Muscle layer of duodenum (tissue), 2 donors: Measurements from ENCODE around the gene MMP7.

Experiments
- H3K27ac ChIP-seq: one replicate; pipeline ENCODE4 v1.7.0; 2013; ENCODE audit warnings: mild to moderate bottlenecking, low read length
- H3K27me3 ChIP-seq: one replicate; pipeline ENCODE4 v1.7.0; 2013; ENCODE audit warnings: low read depth, mild to moderate bottlenecking, control low read depth, low read length
- H3K36me3 ChIP-seq, 2 donors: one replicate each; pipeline ENCODE4 v1.7.0; 2013; ENCODE audit warnings: low read length in 2 of 2, control low read depth in 1 of 2, mild to moderate bottlenecking in 1 of 2; ENCODE audit not compliant: insufficient read depth in 2 of 2, control insufficient read depth in 1 of 2
- H3K4me1 ChIP-seq, 2 donors: one replicate each; pipeline ENCODE4 v1.7.0; 2013; ENCODE audit warnings: low read length in 2 of 2, mild to moderate bottlenecking in 2 of 2, control low read depth in 1 of 2, moderate library complexity in 1 of 2; ENCODE audit not compliant: insufficient read depth in 2 of 2, control insufficient read depth in 1 of 2
- H3K4me3 ChIP-seq, 2 donors: one replicate each; pipeline ENCODE4 v1.7.0; 2013; ENCODE audit warnings: low read length in 2 of 2, low read depth in 1 of 2, mild to moderate bottlenecking in 1 of 2
- H3K9me3 ChIP-seq, 2 donors: one replicate each; pipeline ENCODE4 v1.7.0; 2013; ENCODE audit warnings: low read length in 2 of 2, control low read depth in 1 of 2, mild to moderate bottlenecking in 1 of 2; ENCODE audit not compliant: control insufficient read depth in 1 of 2
- donor health status: healthy.

Gene MMP7

DNA sequence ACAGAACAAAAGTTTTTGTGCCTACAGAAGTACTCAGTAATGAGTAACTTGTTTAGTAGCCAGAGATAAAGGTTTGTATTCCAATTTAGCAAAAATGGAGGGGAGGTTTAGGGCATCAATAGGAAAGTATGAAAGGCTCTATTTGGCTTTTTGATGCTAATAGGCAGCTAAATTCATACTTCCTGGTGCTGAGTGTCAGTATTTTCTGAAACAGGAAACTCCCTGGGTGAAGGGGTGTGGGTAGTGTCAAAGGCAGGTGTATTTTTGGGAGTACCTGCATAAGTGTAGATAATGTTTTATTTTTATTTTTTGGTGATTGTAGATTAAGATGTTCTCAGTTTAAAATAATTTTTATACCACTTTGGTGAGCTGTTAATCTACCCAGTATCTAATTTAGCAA lies 29.3 kb upstream of the MMP7 start:
- no peak overlapping the region for H3K27ac ChIP-seq
- no peak overlapping the region for H3K4me3 ChIP-seq
- H3K27me3 ChIP-seq = no peaks in the 10 kb centered on the region
- H3K9me3 ChIP-seq = no peaks in the 10 kb centered on the region
- H3K4me1 ChIP-seq = no peaks in the 10 kb centered on the region
- no peaks in the 10 kb centered on the region for H3K36me3 ChIP-seq

DNA sequence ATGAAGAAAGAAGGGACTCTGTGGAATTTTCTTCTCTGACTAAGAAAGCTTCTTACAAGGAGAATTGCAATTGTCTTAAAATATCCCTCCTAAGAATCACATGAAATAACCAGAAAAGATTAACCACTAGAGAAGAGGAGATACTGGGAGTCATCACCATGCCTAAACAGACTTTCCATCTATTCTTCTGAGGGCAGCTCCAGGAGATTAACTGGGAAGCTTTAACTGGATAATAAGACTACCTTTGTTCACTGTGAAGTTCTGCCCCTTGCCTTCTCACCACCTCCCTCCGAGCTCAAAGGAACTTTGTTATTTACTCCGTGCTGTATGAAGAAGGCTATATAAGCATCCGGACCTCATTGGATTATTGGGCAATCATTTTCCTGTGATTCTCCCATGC lies 24.5 kb upstream of the MMP7 start:
- Histone ChIP-seq H3K4me1 (no peaks in the 10 kb centered on the region), H3K27me3 (no peaks in the 10 kb centered on the region), H3K9me3 (no peaks in the 10 kb centered on the region), H3K27ac (no peak overlapping the region), H3K4me3 (no peak overlapping the region), H3K36me3 (no peaks in the 10 kb centered on the region)

DNA sequence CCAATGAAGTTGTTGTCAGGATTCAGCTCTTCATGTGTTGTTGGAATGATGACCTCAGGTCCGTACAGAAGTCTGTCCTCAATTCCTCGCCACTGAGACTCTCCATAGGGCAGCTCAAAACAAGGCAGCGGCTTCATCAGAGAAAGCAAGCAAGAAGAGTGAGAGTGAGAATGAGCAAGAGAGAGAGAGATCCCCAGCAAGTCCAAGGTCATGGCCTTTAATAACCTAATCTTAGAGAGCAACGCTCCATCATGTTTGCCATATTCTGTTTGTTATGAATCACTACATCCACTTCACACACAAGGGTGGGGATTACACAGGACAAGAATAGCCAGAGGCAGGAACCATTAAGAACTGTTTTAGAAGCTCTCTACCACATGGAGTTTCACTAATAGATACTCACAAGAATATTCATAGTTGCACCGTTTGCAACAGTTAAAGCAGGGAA lies 23.3 kb upstream of the MMP7 start:
- H3K4me3 ChIP-seq = no peak overlapping the region
- no peaks in the 10 kb centered on the region for H3K9me3 ChIP-seq
- H3K36me3 ChIP-seq = no peaks in the 10 kb centered on the region
- no peaks in the 10 kb centered on the region for H3K27me3 ChIP-seq
- H3K27ac ChIP-seq = no peak overlapping the region
- H3K4me1 ChIP-seq = no peaks in the 10 kb centered on the region

DNA sequence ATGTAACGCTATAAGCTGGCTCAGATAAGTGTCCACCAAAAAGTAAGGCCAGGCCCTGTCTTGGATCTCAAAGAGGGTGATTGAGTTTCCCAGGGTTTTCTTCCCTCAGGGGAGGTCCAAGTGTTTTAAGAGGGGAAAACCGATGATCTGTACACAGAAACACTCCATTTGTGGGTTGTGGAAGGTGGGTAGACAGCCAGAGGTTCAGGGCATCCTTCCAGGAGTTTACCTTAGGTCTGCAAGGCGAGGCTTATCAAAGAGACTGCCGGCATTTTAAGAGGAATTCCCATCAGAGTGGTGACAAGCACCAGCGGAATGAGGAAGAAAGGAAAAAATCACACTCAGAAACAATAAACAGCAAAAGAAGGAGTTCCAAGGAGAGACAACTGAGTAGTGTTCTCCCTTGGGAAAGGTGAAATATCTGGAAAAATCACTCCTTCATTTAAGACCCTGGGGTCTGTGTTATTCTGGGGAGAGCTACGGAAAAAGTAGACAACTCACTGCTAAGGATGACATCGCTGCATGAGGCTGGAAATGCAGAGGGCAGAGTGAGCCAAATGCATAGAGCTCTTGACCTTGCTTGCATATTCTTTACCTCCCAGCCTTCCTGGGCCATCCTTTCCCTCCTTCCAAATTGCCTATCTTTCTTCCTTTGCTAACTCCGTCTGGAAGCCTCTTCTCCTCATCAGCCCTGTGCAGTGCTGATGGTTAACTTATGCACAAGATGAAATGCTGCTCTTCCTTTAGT lies 22.1 kb upstream of the MMP7 start:
- H3K27ac ChIP-seq = no peak overlapping the region
- no peaks in the 10 kb centered on the region for H3K9me3 ChIP-seq
- H3K27me3 ChIP-seq = no peaks in the 10 kb centered on the region
- no peaks in the 10 kb centered on the region for H3K36me3 ChIP-seq
- no peaks in the 10 kb centered on the region for H3K4me1 ChIP-seq
- no peak overlapping the region for H3K4me3 ChIP-seq

DNA sequence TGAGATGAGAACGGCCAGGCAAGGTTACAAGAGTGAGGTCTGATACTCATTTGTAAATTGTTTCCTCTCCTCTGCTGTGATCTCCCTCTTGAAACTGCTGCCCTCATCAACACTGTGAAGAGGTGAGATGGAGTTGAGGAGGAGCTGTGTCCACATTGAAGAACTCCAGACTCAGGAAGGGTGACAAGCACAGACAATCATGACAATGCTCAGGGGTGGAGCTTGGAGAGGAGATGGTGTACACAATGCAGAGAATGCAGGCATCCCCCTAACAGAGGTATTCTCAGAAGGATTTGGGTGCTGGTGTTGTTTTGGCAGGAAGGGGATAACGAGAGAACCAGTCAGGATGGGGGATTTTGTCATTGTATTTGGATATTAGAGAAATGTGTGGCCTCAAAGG lies 21.5 kb upstream of the MMP7 start:
- Histone ChIP-seq H3K4me3 (no peak overlapping the region), H3K4me1 (no peaks in the 10 kb centered on the region), H3K27ac (no peak overlapping the region), H3K36me3 (no peaks in the 10 kb centered on the region), H3K27me3 (no peaks in the 10 kb centered on the region), H3K9me3 (no peaks in the 10 kb centered on the region)

DNA sequence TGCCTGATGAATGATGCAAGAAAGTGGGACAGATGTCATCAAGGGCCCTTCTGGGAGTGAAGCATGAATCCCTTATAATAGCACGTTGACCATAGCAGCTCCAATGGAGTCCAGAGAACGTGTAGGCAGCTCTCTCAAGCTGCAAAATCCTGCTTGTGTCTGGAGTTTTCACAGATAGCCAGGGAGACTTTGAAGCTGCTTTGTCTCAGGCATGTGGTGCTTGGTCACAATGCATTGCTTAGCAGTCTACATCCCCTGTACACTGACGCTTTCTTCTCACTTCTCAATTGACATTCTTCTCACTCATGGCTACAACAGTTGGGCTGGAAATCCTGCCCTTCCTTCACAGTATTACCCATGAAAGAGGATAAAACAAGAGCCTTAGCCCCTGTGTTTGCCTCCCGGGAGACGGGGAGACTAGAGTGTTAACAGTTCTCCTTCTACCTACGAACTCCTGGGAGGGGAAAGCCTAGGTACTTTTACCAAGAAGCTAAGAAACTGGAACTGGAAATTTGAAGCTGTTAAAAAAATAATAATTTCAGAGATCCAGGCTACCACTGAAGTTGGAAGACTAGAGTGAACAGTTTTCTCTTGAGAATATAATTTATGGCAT lies 20.7 kb upstream of the MMP7 start:
- Histone ChIP-seq H3K4me3 (no peak overlapping the region), H3K9me3 (no peaks in the 10 kb centered on the region), H3K36me3 (no peaks in the 10 kb centered on the region), H3K4me1 (no peaks in the 10 kb centered on the region), H3K27ac (no peak overlapping the region), H3K27me3 (no peaks in the 10 kb centered on the region)

DNA sequence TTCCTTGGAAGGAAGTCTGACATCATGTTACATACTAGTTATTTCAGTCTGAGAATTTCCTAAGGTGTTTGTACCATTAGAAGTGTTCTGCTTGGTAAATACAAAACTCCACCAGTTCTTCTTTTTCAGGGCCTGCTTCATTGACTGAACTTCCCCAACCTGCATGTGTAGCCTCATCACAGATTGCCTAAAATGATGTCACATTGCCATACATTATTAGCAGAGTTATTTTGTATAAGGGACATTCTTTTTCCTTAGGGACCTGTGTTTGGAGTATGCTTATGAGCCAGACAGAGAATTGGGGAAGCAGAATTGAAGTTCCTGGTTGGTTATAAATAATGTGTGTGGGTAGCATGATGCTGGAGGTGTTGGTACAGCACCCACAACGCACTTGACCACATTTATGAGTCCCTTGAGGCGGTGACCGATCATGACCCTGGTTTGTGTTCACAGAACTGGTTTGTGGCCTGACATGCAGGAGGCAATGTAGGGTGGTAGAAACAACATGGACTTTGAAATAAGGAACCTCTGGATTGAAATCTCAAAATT lies 16.4 kb upstream of the MMP7 start:
- Histone ChIP-seq H3K36me3 (no peaks in the 10 kb centered on the region), H3K4me3 (no peak overlapping the region), H3K9me3 (no peaks in the 10 kb centered on the region), H3K4me1 (no peaks in the 10 kb centered on the region), H3K27me3 (no peaks in the 10 kb centered on the region), H3K27ac (no peak overlapping the region)

DNA sequence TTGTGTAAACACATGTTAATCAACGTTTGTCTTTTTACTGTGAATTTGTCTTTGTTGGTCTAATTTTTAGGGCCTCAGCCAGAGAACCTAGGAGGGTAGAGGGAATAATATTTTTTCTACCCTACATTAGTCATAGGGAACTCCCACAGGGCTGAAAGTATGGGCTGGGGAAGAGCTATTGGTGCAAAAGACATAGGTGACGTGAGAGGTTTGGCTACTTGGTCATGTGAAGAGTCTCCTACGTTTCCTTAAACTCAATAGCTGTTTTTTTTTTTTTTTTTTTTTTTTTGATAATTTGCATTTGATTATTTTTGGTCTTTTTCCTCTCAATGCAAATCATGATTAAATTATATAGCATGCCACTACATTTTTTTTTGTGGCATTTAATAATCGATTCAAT lies 15.9 kb upstream of the MMP7 start:
- Histone ChIP-seq H3K27me3 (no peaks in the 10 kb centered on the region), H3K4me3 (no peak overlapping the region), H3K27ac (no peak overlapping the region), H3K9me3 (no peaks in the 10 kb centered on the region), H3K4me1 (no peaks in the 10 kb centered on the region), H3K36me3 (no peaks in the 10 kb centered on the region)

DNA sequence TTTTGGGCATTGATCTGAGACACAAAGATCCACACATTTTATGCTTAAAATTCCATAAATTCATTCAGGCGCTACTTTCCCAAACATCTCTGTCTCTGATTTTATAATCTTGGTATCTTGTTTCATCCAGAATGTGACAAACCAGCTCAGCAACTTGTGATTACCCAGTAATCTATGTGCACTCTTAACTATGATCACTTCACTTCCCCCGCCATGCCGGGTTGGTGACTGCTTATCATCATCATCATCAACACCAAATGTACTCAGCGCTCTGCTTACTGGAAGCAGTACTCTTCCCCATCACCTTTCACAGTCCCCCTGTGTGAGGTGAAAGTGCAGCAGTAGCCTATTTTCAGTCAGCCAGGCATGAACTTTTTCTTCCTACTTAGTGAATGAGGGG lies 15.2 kb upstream of the MMP7 start:
- Histone ChIP-seq H3K9me3 (no peaks in the 10 kb centered on the region), H3K4me1 (no peaks in the 10 kb centered on the region), H3K27me3 (no peaks in the 10 kb centered on the region), H3K36me3 (no peaks in the 10 kb centered on the region), H3K4me3 (no peak overlapping the region), H3K27ac (no peak overlapping the region)

DNA sequence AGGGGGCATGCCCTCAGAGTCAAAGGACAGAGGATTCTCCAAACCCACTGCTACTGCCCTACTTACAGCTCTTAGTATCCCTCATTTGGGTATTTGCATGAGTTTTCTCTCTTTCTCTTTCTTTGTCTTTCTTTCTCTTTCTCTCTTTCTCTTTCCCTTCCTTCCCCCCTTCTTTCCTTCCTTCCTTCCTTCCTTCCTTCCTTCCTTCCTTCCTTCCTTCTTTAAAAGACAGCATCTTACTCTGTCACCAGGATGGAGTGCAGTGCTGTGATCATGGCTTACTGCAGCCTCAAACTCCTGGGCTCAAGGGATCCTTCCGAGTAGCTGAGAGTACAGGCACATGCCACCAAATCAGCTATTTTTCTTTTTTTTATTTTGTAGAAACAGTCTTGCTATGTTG lies 14.0 kb upstream of the MMP7 start:
- Histone ChIP-seq H3K27ac (no peak overlapping the region), H3K36me3 (no peaks in the 10 kb centered on the region), H3K27me3 (no peaks in the 10 kb centered on the region), H3K4me1 (no peaks in the 10 kb centered on the region), H3K9me3 (no peaks in the 10 kb centered on the region), H3K4me3 (no peak overlapping the region)

DNA sequence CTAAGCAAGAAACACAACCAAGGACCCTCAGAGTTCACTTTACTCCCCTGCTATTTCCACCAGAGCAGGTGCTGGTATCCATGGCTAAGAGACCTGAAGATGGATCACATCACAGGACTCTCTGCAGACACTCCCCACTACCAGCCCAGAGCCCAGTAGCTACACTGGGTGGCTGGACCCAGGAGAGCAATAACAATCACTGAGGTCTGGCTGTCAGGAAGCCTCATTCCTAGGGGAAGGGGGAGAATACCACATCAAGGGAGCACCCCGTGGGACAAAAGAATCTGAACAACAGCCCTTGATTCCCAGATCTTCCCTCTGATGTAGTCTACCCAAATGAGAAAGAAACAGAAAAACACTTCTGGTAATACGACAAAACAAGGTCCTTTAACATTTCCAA lies 9.0 kb upstream of the MMP7 start:
- Histone ChIP-seq H3K4me1 (no peaks in the 10 kb centered on the region), H3K36me3 (no peaks in the 10 kb centered on the region), H3K9me3 (no peaks in the 10 kb centered on the region), H3K27me3 (no peaks in the 10 kb centered on the region), H3K27ac (no peak overlapping the region), H3K4me3 (no peak overlapping the region)

DNA sequence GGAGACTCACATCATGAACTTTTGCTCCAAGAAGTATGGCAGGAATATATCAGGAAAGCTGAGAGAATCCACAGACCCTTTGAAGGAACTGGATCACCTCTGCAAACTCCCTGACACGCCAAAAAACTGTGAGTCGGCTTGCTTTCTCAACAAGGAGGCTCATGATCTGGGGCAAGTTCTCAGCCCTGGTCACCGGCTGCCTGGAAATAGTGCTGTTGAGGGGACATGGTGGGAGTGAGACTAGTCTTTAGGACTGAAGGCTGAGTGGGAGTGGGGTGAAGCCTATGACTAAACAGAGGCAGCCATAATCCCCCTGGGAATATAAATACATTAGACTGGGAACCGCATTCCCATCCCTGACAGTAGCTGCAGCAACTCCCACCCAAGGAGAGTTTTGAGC lies 8.4 kb upstream of the MMP7 start:
- Histone ChIP-seq H3K27ac (no peak overlapping the region), H3K27me3 (no peaks in the 10 kb centered on the region), H3K36me3 (no peaks in the 10 kb centered on the region), H3K4me1 (no peaks in the 10 kb centered on the region), H3K4me3 (no peak overlapping the region), H3K9me3 (no peaks in the 10 kb centered on the region)
